OCI-LY7 (cell line): Measurements from ENCODE around the gene GPD1. TPM values are rescaled to one million over a fixed set of nuclear protein-coding genes. Genes with fewer than 3 reads are reported as not detected.
A peak's percentile ranks its signal among the peaks of the same experiment; 100 is the strongest.

Experiments
- BruUV-seq: library from RNA; stranded (reverse); fragments of 400-500 nt; replicated peaks from 2 replicates; lab custom pipeline; 2021; lab: Mats Ljungman, UMichigan
- CTCF ChIA-PET: fragments of 300-600 bp; sonication (Branson Sonifier 250); formaldehyde crosslinking; loops from one replicate; lab custom pipeline; 2022; ENCODE audit warnings: antibody characterized with exemption; ENCODE audit not compliant: unreplicated experiment; lab: Charles Lee
- POLR2A ChIA-PET: fragments of 300-600 bp; sonication (Branson Sonifier 250); formaldehyde crosslinking; loops from one replicate; lab custom pipeline; 2022; ENCODE audit warnings: antibody characterized with exemption; lab: Charles Lee
- DNase-seq: peaks from one replicate; pipeline ENCODE4 v3.0.0-alpha.2; 2015; ENCODE audit warnings: low spot score
- H2AFZ ChIP-seq: fragments of 200-600 bp; sonication (generic), shearing (Covaris generic); 2 replicates; pipeline ENCODE4 v1.6.1; 2014; ENCODE audit warnings: mild to moderate bottlenecking, antibody characterized with exemption, low read length, moderate library complexity
- H3K27ac ChIP-seq: fragments of 200-600 bp; sonication (generic); 2 replicates; pipeline ENCODE4 v1.5.1; 2014; ENCODE audit warnings: mixed run types, low read depth, mild to moderate bottlenecking, moderate library complexity, low read length, inconsistent platforms; ENCODE audit not compliant: poor library complexity, severe bottlenecking
- H3K36me3 ChIP-seq: fragments of 200-600 bp; sonication (generic); 2 replicates; pipeline ENCODE4 v1.6.1; 2014; ENCODE audit warnings: mild to moderate bottlenecking, antibody characterized with exemption, low read length, moderate library complexity, mixed read lengths; ENCODE audit not compliant: insufficient read depth
- H3K4me1 ChIP-seq: fragments of 200-600 bp; sonication (generic); 2 replicates; pipeline ENCODE4 v1.5.1; 2014; ENCODE audit warnings: mild to moderate bottlenecking, low read length; ENCODE audit not compliant: insufficient read depth, poor library complexity, severe bottlenecking
- H3K4me2 ChIP-seq: fragments of 200-600 bp; sonication (generic); 2 replicates; pipeline ENCODE4 v1.6.1; 2014; ENCODE audit warnings: mild to moderate bottlenecking, low read length
- H3K4me3 ChIP-seq: fragments of 200-600 bp; sonication (generic); 2 replicates; pipeline ENCODE4 v1.5.1; 2014; ENCODE audit warnings: mild to moderate bottlenecking, low read depth, low read length; ENCODE audit not compliant: poor library complexity, severe bottlenecking
- H3K79me2 ChIP-seq: fragments of 200-600 bp; sonication (generic); 2 replicates; pipeline ENCODE4 v1.6.1; 2016; ENCODE audit warnings: low read depth, mild to moderate bottlenecking, low read length, moderate library complexity, mixed read lengths; ENCODE audit not compliant: insufficient read depth
- H3K9me2 ChIP-seq: fragments of 200-600 bp; sonication (generic); 2 replicates; pipeline ENCODE4 v1.6.1; 2016; ENCODE audit warnings: mild to moderate bottlenecking, low read length, mixed read lengths; ENCODE audit not compliant: insufficient read depth
- H3K9me3 ChIP-seq: fragments of 200-600 bp; sonication (generic); 2 replicates; pipeline ENCODE4 v1.6.1; 2014; ENCODE audit warnings: mild to moderate bottlenecking, mixed run types, low read length, mixed read lengths
- H4K20me1 ChIP-seq: fragments of 200-600 bp; sonication (generic); 2 replicates; pipeline ENCODE4 v1.6.1; 2014; ENCODE audit warnings: mild to moderate bottlenecking, antibody characterized with exemption, low read length, moderate library complexity, mixed read lengths; ENCODE audit not compliant: insufficient read depth
- EZH2phosphoT487 ChIP-seq: fragments of 200-600 bp; sonication (generic); IDR thresholded peaks from 2 replicates; pipeline ENCODE4 v1.6.1; 2018; ENCODE audit warnings: low read depth, borderline replicate concordance, mild to moderate bottlenecking, mixed run types, antibody characterized with exemption, low read length, moderate library complexity, mixed read lengths
- intact Hi-C: fragments of 100-400 bp; cut with micrococcal nuclease; formaldehyde crosslinking; loops from one replicate; pipeline ENCODE4 v1.10.0; 2022; ENCODE audit not compliant: unreplicated experiment
- total RNA-seq, 2 experiments: library from RNA; depleted of rRNA in 1 of 2; stranded (reverse); fragments of >200 nt in 1 of 2; shearing (Covaris generic) in 1 of 2; gene quantifications; 2 replicates each; pipeline ENCODE4 v1.2.3, GENCODE V29; 2014 to 2022
- TF ChIP-seq, protein P1 (sequence below): fragments of 200-600 bp; sonication (generic); conservative IDR thresholded peaks from 2 replicates; pipeline ENCODE4 v1.5.1; 2014; ENCODE audit warnings: mild to moderate bottlenecking, antibody characterized with exemption, low read length, moderate library complexity, mixed read lengths

GPD1 gene
- total RNA-seq, 2 experiments from 2014 or later: 0.47 to 1.2 TPM

GRCh38 chr12:50059440-50060119 is 44.2 kb upstream of the GPD1 start:
- DNase-seq: no peak
- no peak overlapping the region for H2AFZ ChIP-seq
- CTCF ChIA-PET: no interaction called here
- H3K27ac ChIP-seq: no peak overlapping the region
- no peak for TF ChIP-seq EZH2phosphoT487
- TF ChIP-seq, protein P1, sequence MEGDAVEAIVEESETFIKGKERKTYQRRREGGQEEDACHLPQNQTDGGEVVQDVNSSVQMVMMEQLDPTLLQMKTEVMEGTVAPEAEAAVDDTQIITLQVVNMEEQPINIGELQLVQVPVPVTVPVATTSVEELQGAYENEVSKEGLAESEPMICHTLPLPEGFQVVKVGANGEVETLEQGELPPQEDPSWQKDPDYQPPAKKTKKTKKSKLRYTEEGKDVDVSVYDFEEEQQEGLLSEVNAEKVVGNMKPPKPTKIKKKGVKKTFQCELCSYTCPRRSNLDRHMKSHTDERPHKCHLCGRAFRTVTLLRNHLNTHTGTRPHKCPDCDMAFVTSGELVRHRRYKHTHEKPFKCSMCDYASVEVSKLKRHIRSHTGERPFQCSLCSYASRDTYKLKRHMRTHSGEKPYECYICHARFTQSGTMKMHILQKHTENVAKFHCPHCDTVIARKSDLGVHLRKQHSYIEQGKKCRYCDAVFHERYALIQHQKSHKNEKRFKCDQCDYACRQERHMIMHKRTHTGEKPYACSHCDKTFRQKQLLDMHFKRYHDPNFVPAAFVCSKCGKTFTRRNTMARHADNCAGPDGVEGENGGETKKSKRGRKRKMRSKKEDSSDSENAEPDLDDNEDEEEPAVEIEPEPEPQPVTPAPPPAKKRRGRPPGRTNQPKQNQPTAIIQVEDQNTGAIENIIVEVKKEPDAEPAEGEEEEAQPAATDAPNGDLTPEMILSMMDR: no peak
- H3K79me2 ChIP-seq: no peaks in the 10 kb centered on the region
- BruUV-seq: no TSS peak
- no peaks in the 10 kb centered on the region for H3K9me2 ChIP-seq
- H3K4me2 ChIP-seq: 0 out of 2 replicates have a peak overlapping the region, but pooled peaks have one; percentile 10
- POLR2A ChIA-PET: no interaction called here
- no peak overlapping the region for H3K4me3 ChIP-seq
- peaks cover 17% of the 10 kb centered on the region for H3K4me1 ChIP-seq
- H3K36me3 ChIP-seq: no peaks in the 10 kb centered on the region
- H4K20me1 ChIP-seq: no peaks in the 10 kb centered on the region
- intact Hi-C loops: loop anchor here (5.0 to 10.0 kb wide), 2 partner anchors 195 to 282 kb away; no protein-coding TSS in a partner anchor
- H3K9me3 ChIP-seq: no peaks in the 10 kb centered on the region

DNA sequence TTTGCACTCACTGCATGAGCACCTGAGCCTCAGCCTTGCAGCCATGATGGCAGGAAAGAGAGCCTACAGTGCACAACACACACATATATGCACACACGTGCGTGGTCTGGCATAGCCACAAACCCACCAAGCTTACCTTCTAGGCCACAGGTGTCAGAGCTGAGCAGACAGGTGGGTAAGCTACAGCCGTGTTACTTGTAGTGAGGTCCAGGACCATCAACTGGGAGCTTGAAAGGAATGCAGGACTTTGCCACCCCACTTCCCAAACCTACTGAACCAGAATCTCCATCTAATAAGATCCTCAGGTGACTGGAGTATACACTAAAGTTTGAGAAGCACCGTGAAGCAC is 43.7 kb upstream of the GPD1 start:
- H3K27ac ChIP-seq: no peak overlapping the region
- H3K9me3 ChIP-seq: no peaks in the 10 kb centered on the region
- intact Hi-C loops: no loop called here
- ChIA-PET CTCF (interaction anchor here (0.5 kb wide), 1 partner anchor 50 kb away, joined by 4 read pairs; no protein-coding TSS in a partner anchor), POLR2A (no interaction called here)
- H3K9me2 ChIP-seq: no peaks in the 10 kb centered on the region
- BruUV-seq: no TSS peak
- H3K79me2 ChIP-seq: no peaks in the 10 kb centered on the region
- no peaks in the 10 kb centered on the region for H4K20me1 ChIP-seq
- no peaks in the 10 kb centered on the region for H3K36me3 ChIP-seq
- no peak overlapping the region for H2AFZ ChIP-seq
- no peak for DNase-seq
- no peak overlapping the region for H3K4me2 ChIP-seq
- no peak overlapping the region for H3K4me3 ChIP-seq
- peaks cover 17% of the 10 kb centered on the region for H3K4me1 ChIP-seq
- TF ChIP-seq, protein P1: no peak
- no peak for TF ChIP-seq EZH2phosphoT487

DNA sequence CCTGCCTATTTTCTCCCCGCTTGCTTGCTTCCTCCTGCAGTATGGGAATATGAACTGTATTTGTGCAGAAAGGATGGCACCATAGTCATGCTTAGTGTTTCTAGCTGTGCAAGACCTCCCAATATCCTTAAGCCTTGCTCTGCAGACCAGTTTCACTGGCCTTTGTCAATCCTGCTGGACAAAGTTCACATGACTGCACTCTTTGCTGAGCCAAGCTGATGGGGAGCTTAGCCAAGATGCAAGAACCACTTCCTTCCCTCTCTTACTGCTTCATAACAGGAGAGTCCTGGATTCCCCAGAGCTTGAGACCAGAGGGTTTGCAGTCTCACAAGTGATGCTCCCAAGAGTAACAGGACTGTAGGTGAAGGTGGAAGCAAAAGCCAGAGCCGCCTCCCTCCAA is 42.6 kb upstream of the GPD1 start:
- no peak overlapping the region for H3K4me3 ChIP-seq
- ChIA-PET POLR2A (no interaction called here), CTCF (interaction anchor here (0.5 to 0.6 kb wide), 3 partner anchors 49 to 593 kb away, joined by 3 to 18 read pairs (median 3); no protein-coding TSS in a partner anchor)
- H2AFZ ChIP-seq: no peak overlapping the region
- no peaks in the 10 kb centered on the region for H3K9me2 ChIP-seq
- no peaks in the 10 kb centered on the region for H3K36me3 ChIP-seq
- no peak for TF ChIP-seq EZH2phosphoT487
- TF ChIP-seq, protein P1: no peak
- no peaks in the 10 kb centered on the region for H4K20me1 ChIP-seq
- no peak overlapping the region for H3K27ac ChIP-seq
- intact Hi-C loops: no loop called here
- no peaks in the 10 kb centered on the region for H3K79me2 ChIP-seq
- H3K9me3 ChIP-seq: no peaks in the 10 kb centered on the region
- H3K4me1 ChIP-seq: peaks cover 9% of the 10 kb centered on the region
- no peak for DNase-seq
- H3K4me2 ChIP-seq: no peak overlapping the region
- no TSS peak for BruUV-seq
